ENCODE data around the gene NINJ2.

DNA sequence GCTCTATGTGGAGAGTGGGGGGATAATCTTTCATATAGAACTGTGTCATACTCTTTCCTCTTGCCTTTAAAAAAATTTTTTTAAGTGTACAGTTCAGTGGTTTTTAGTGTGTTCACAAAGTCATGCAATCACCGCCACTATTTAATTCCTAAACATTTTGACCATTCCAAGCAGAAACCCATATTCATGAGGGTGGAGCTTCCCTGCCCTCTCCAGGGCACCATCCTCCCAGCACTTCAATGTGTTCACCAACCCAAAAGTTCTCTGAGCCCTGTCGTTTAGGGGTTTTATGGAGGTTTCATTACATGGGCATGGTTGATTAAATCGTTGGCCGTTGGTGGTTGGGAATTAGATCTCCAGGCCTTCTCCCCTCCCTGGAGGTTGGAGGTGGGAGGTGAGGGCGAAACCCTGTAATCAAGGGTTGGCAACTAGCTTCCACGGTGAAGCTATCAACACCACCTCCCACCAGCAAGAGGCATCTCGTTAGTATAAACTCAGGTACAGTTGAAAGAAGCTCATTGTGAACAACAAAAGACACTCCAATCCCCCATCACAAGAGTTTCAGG is 46.3 kb upstream of the NINJ2 start:
- no peak for TF ChIP-seq MAX (IDR thresholded peaks at IDR 0.05)
- TF ChIP-seq RAD21 (IDR thresholded peaks at IDR 0.05; ENCODE audit: low read depth), result no peak
- TF ChIP-seq NFIC (IDR thresholded peaks at IDR 0.05), result no peak
- TF ChIP-seq REST (IDR thresholded peaks at IDR 0.05; ENCODE audit: low read depth), result no peak
- TF ChIP-seq EP300 (IDR thresholded peaks at IDR 0.05; ENCODE audit: borderline replicate concordance), result no peak
- no peak for TF ChIP-seq ZBTB7A (IDR thresholded peaks at IDR 0.05; ENCODE audit: low read depth)
- no peak for TF ChIP-seq CREB1 (IDR thresholded peaks at IDR 0.05; ENCODE audit: low read depth)
- no peak for TF ChIP-seq YY1 (IDR thresholded peaks at IDR 0.05; ENCODE audit: low read depth)
- no peak for TF ChIP-seq FOXM1 (IDR thresholded peaks at IDR 0.05; ENCODE audit: borderline replicate concordance, low read depth)
- TF ChIP-seq CEBPB (IDR thresholded peaks at IDR 0.05), result no peak
- TF ChIP-seq TAF1 (IDR thresholded peaks at IDR 0.05; ENCODE audit: low read depth), result no peak
- TF ChIP-seq TCF12 (IDR thresholded peaks at IDR 0.05; ENCODE audit: low read depth), result no peak
- TF ChIP-seq EGR1 (IDR thresholded peaks at IDR 0.05), result no peak
- TF ChIP-seq TEAD4 (IDR thresholded peaks at IDR 0.05), result no peak

Data from Ishikawa (cell line).